Neural progenitor cell (in vitro differentiated cells): ENCODE data around the gene NCOA6.

Experiments
- EZH2phosphoT487 ChIP-seq: fragments of 200-600 bp; sonication (generic); IDR thresholded peaks from 2 replicates; pipeline ENCODE4 v1.6.1; 2017; ENCODE audit warnings: antibody characterized with exemption
- TF ChIP-seq, protein P1 (sequence below): fragments of 200-600 bp; sonication (generic); IDR thresholded peaks from 2 replicates; pipeline ENCODE4 v1.5.1; 2017; ENCODE audit warnings: antibody characterized with exemption, mild to moderate bottlenecking

GRCh38 chr20:34755367-34755766 is 70.1 kb downstream of the NCOA6 start:
- TF ChIP-seq, protein P1, sequence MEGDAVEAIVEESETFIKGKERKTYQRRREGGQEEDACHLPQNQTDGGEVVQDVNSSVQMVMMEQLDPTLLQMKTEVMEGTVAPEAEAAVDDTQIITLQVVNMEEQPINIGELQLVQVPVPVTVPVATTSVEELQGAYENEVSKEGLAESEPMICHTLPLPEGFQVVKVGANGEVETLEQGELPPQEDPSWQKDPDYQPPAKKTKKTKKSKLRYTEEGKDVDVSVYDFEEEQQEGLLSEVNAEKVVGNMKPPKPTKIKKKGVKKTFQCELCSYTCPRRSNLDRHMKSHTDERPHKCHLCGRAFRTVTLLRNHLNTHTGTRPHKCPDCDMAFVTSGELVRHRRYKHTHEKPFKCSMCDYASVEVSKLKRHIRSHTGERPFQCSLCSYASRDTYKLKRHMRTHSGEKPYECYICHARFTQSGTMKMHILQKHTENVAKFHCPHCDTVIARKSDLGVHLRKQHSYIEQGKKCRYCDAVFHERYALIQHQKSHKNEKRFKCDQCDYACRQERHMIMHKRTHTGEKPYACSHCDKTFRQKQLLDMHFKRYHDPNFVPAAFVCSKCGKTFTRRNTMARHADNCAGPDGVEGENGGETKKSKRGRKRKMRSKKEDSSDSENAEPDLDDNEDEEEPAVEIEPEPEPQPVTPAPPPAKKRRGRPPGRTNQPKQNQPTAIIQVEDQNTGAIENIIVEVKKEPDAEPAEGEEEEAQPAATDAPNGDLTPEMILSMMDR = no peak
- no peak for TF ChIP-seq EZH2phosphoT487
